SK-N-SH (cell line): ENCODE measurements around the gene SPATA20. TPM values are rescaled to one million over a fixed set of nuclear protein-coding genes. Genes with fewer than 3 reads are reported as not detected.

Experiments used
- CTCF ChIA-PET: fragments of 300-600, 350-600 bp; formaldehyde crosslinking; extraction: SDS; loops from one replicate; lab custom pipeline; 2021; lab: Yijun Ruan, JAX
- POLR2A ChIA-PET: fragments of 350-600 bp; sonication (Branson Sonifier 250); formaldehyde crosslinking; extraction: SDS; loops from one replicate; lab custom pipeline; 2020; ENCODE audit warnings: antibody characterized with exemption, inconsistent platforms; lab: Yijun Ruan, JAX
- DNase-seq: peaks from one replicate; pipeline ENCODE4 v3.0.0; 2012
- H2AFZ ChIP-seq: fragments of 200-600 bp; sonication (generic); 2 replicates; pipeline ENCODE4 v1.8.1; 2016; ENCODE audit warnings: antibody characterized with exemption, mild to moderate bottlenecking, low read depth
- H3F3A ChIP-seq: fragments of 200-600 bp; sonication (generic); replicated peaks from 2 replicates; pipeline ENCODE3; 2016; ENCODE audit warnings: antibody characterized with exemption, mild to moderate bottlenecking; ENCODE audit not compliant: insufficient read depth
- H3K27ac ChIP-seq, 2 experiments: fragments of 200-500 bp in 1 of 2; fragments of 200-600 bp in 1 of 2; sonication (Bioruptor generic) in 1 of 2; sonication (generic), shearing (Covaris generic) in 1 of 2; 2 replicates each; pipeline versions ENCODE4 v1.5.1 to v1.6.1; 2014 to 2016; ENCODE audit warnings: low read depth in 2 of 2, inconsistent platforms in 1 of 2, low read length in 1 of 2, mild to moderate bottlenecking in 1 of 2, mixed read lengths in 1 of 2
- H3K27me3 ChIP-seq: fragments of 200-600 bp; sonication (generic), shearing (Covaris generic); 2 replicates; pipeline ENCODE4 v1.6.1; 2016; ENCODE audit warnings: mixed run types; ENCODE audit not compliant: insufficient read depth
- H3K36me3 ChIP-seq, 2 experiments: fragments of 200-500 bp in 1 of 2; fragments of 200-600 bp in 1 of 2; sonication (Bioruptor generic) in 1 of 2; sonication (generic) in 1 of 2; replicated peaks in 1 of 2; 2 replicates each; pipeline versions ENCODE3 to v1.5.1; 2014 to 2016; ENCODE audit warnings: low read length in 1 of 2, mild to moderate bottlenecking in 1 of 2; ENCODE audit not compliant: insufficient read depth in 2 of 2, control insufficient read depth in 1 of 2
- H3K4me1 ChIP-seq, 2 experiments: fragments of 200-500 bp in 1 of 2; fragments of 200-600 bp in 1 of 2; sonication (Bioruptor generic) in 1 of 2; sonication (generic), shearing (Covaris generic) in 1 of 2; 2 replicates each; pipeline versions ENCODE4 v1.5.1 to v1.6.1; 2014 to 2016; ENCODE audit warnings: low read depth in 1 of 2, low read length in 1 of 2, mixed run types in 1 of 2; ENCODE audit not compliant: insufficient read depth in 2 of 2, control insufficient read depth in 1 of 2
- H3K4me2 ChIP-seq: fragments of 200-600 bp; sonication (generic), shearing (Covaris generic); 2 replicates; pipeline ENCODE4 v1.6.1; 2017; ENCODE audit warnings: mixed run types
- H3K4me3 ChIP-seq, 2 experiments: fragments of 200-500 bp in 1 of 2; fragments of 200-600 bp in 1 of 2; sonication (Bioruptor generic) in 1 of 2; sonication (generic), shearing (Covaris generic) in 1 of 2; 2 replicates each; pipeline versions ENCODE4 v1.5.1 to v1.8.1; 2014 to 2016; ENCODE audit warnings: low read depth in 2 of 2, inconsistent platforms in 1 of 2, low read length in 1 of 2, mild to moderate bottlenecking in 1 of 2, mixed read lengths in 1 of 2, moderate library complexity in 1 of 2
- H3K79me2 ChIP-seq: fragments of 200-600 bp; sonication (generic); 2 replicates; pipeline ENCODE4 v1.8.1; 2017; ENCODE audit warnings: mild to moderate bottlenecking; ENCODE audit not compliant: insufficient read depth
- H3K9ac ChIP-seq: fragments of 200-600 bp; sonication (generic); 2 replicates; pipeline ENCODE4 v1.6.1; 2017; ENCODE audit warnings: mixed run types
- H3K9me2 ChIP-seq: fragments of 200-600 bp; sonication (generic); 2 replicates; pipeline ENCODE4 v1.6.1; 2017; ENCODE audit warnings: mixed run types
- H3K9me3 ChIP-seq: fragments of 200-600 bp; sonication (generic); 2 replicates; pipeline ENCODE4 v1.6.1; 2017; ENCODE audit warnings: mixed run types, mild to moderate bottlenecking, moderate library complexity
- H4K20me1 ChIP-seq: fragments of 200-600 bp; sonication (generic); 2 replicates; pipeline ENCODE4 v1.6.1; 2017; ENCODE audit warnings: mild to moderate bottlenecking, mixed run types; ENCODE audit not compliant: insufficient read depth
- CTCF ChIP-seq: fragments of 200-600 bp; sonication (generic); IDR thresholded peaks from 2 replicates; pipeline ENCODE4 v1.6.1; 2017; ENCODE audit warnings: antibody characterized with exemption, mild to moderate bottlenecking, moderate library complexity
- EP300 ChIP-seq, 2 experiments: IDR thresholded peaks; 2 replicates each; pipeline versions ENCODE4 v1.4.0 to v1.6.1; 2012; ENCODE audit warnings: borderline replicate concordance in 1 of 2, low read depth in 1 of 2, low read length in 1 of 2
- FOXJ3 ChIP-seq: sonication (generic); formaldehyde crosslinking; IDR thresholded peaks from 2 replicates; pipeline ENCODE4 v1.5.1; 2020; ENCODE audit warnings: mild to moderate bottlenecking, missing genetic modification reagents
- FOXM1 ChIP-seq: IDR thresholded peaks from 2 replicates; pipeline ENCODE4 v1.4.0; 2012; ENCODE audit warnings: low read depth, mild to moderate bottlenecking
- GATA2 ChIP-seq: sonication (generic); formaldehyde crosslinking; IDR thresholded peaks from 2 replicates; pipeline ENCODE4 v1.5.0; 2020; ENCODE audit warnings: mild to moderate bottlenecking, missing genetic modification reagents
- IRF3 ChIP-seq: fragments of 150-350 bp; IDR thresholded peaks from 2 replicates; pipeline ENCODE4 v1.6.1; 2016; ENCODE audit warnings: mild to moderate bottlenecking, low read depth, low read length
- MAX ChIP-seq: IDR thresholded peaks from 2 replicates; pipeline ENCODE4 v1.4.0; 2012; ENCODE audit warnings: low read depth
- RAD21 ChIP-seq: IDR thresholded peaks from 2 replicates; pipeline ENCODE4 v1.6.1; 2012; ENCODE audit warnings: mild to moderate bottlenecking, low read length
- RCOR1 ChIP-seq: fragments of 150-350 bp; IDR thresholded peaks from 2 replicates; pipeline ENCODE4 v1.6.1; 2017; ENCODE audit warnings: antibody characterized with exemption, low read length
- RXRA ChIP-seq: IDR thresholded peaks from 2 replicates; pipeline ENCODE4 v1.4.0; 2012; ENCODE audit warnings: low read depth, mild to moderate bottlenecking, borderline replicate concordance
- SMC3 ChIP-seq: IDR thresholded peaks from 2 replicates; pipeline ENCODE4 v1.6.1; 2012; ENCODE audit warnings: low read depth, low read length, improper control_type of control experiment
- USF1 ChIP-seq: IDR thresholded peaks from 2 replicates; pipeline ENCODE4 v1.4.0; 2012; ENCODE audit warnings: low read depth, borderline replicate concordance
- ZBTB33 ChIP-seq: IDR thresholded peaks from 2 replicates; pipeline ENCODE4 v1.4.0; 2012; ENCODE audit warnings: low read depth, borderline replicate concordance
- WGBS: methylation state at CpG from one replicate; pipeline ENCODE4 v1.1.6; 2017; ENCODE audit warnings: low lambda C conversion rate; 5-methylcytosine and 5-hydroxymethylcytosine counted together
- polyA plus RNA-seq, 3 experiments: library from polyadenylated mRNA; depleted of rRNA; stranded (reverse); fragments of >200 nt; gene quantifications; 2 replicates each; pipeline ENCODE4 v1.2.3, GENCODE V29; 2012

Gene SPATA20
- polyA plus RNA-seq, 1 of the 3 experiments (the other 2 are of a cell fraction) = 92.0 TPM

- TF ChIP-seq EP300 (IDR thresholded peaks at IDR 0.05; ENCODE audit: borderline replicate concordance in 1 of 2, low read depth in 1 of 2, low read length in 1 of 2) = no peak
- TF ChIP-seq USF1 = no peak
Measured at GRCh38 chr17:50523208-50523607, 23.8 kb upstream of the SPATA20 start (continued).

GRCh38 chr17:50524838-50525237 is 22.1 kb upstream of the SPATA20 start:
- Histone ChIP-seq H3K79me2 (no peaks in the 10 kb centered on the region), H3K9me2 (no peaks in the 10 kb centered on the region), H3K9me3 (no peaks in the 10 kb centered on the region), H3K4me2 (no peak overlapping the region), H4K20me1 (no peaks in the 10 kb centered on the region), H3K36me3 (no peaks in the 10 kb centered on the region), H2AFZ (no peak overlapping the region), H3K27me3 (0 out of 2 replicates have a peak, but pooled peaks cover under 1% of the 10 kb centered on the region), H3K27ac (no peak overlapping the region), H3F3A (no peaks in the 10 kb centered on the region), H3K4me3 (no peak overlapping the region), H3K9ac (no peak overlapping the region), H3K4me1 (peaks cover 0 to 7% of the 10 kb centered on the region in 2 experiments; a peak in 1 of 4 replicates)
- WGBS = 93% methylated on average over 18 of the region's 18 CpGs
- ChIA-PET CTCF (interaction anchor here (0.8 to 1.3 kb wide), 4 partner anchors 17 to 42 kb away, joined by 3 read pairs; no protein-coding TSS in a partner anchor), POLR2A (no interaction called here)
- no peak for DNase-seq
- TF ChIP-seq FOXJ3 (CRISPR knock-in tag) (no peak), CTCF (no peak), RCOR1 (no peak), SMC3 (no peak), GATA2 (CRISPR knock-in tag) (no peak), RAD21 (no peak), RXRA (no peak), FOXM1 (no peak), ZBTB33 (no peak), IRF3 (no peak), MAX (no peak)
